GM19467 (cell line): Measurements from ENCODE around the gene DIPK1B.

ENCODE experiments used
- ATAC-seq: cut with Tn5 transposase; IDR thresholded peaks from one replicate; pipeline ENCODE4 v1.9.1; 2021; ENCODE audit warnings: mild to moderate bottlenecking, moderate library complexity; ENCODE audit not compliant: unreplicated experiment

DIPK1B gene

GRCh38 chr9:136718345-136719194 lies 6.2 kb downstream of the DIPK1B start:
- ATAC-seq = no peak

GRCh38 chr9:136719195-136719880 lies 7.0 kb downstream of the DIPK1B start:
- no peak for ATAC-seq

GRCh38 chr9:136720251-136720897 lies 8.0 kb downstream of the DIPK1B start:
- no peak for ATAC-seq

GRCh38 chr9:136720898-136721338 lies 8.5 kb downstream of the DIPK1B start:
- ATAC-seq = no peak

GRCh38 chr9:136721339-136722092 lies 9.1 kb downstream of the DIPK1B start:
- ATAC-seq = no peak

- no peak for ATAC-seq
These were observed 10.0 kb downstream of the DIPK1B start for GRCh38 chr9:136722093-136722968.

GRCh38 chr9:136722969-136723356 lies 10.6 kb downstream of the DIPK1B start:
- no peak for ATAC-seq

GRCh38 chr9:136723362-136723976 lies 11.1 kb downstream of the DIPK1B start:
- no peak for ATAC-seq

- no peak for ATAC-seq
These were observed 11.6 kb downstream of the DIPK1B start for GRCh38 chr9:136723989-136724388.

- ATAC-seq = no peak
These were observed 12.4 kb downstream of the DIPK1B start for GRCh38 chr9:136724772-136725171.

- ATAC-seq = no peak
These were observed 13.2 kb downstream of the DIPK1B start for GRCh38 chr9:136725612-136726011.

- no peak for ATAC-seq
These were observed 13.7 kb downstream of the DIPK1B start for GRCh38 chr9:136726118-136726517.

- ATAC-seq = no peak
These were observed 14.3 kb downstream of the DIPK1B start for GRCh38 chr9:136726631-136727191.

GRCh38 chr9:136728080-136728547 lies 15.7 kb downstream of the DIPK1B start:
- ATAC-seq = peak; percentile 60

- ATAC-seq = peak; percentile 18
These were observed 16.3 kb downstream of the DIPK1B start for GRCh38 chr9:136728548-136729123.

- ATAC-seq = no peak
These were observed 16.8 kb downstream of the DIPK1B start for GRCh38 chr9:136729144-136729543.

- no peak for ATAC-seq
These were observed 17.6 kb downstream of the DIPK1B start for GRCh38 chr9:136729926-136730325.

GRCh38 chr9:136732444-136733178 lies 20.2 kb downstream of the DIPK1B start:
- ATAC-seq = no peak
